ENCODE results near the gene METTL23.

GRCh38 chr17:76713765-76714164, 12.9 kb upstream of the METTL23 start:
- TF ChIP-seq CTCF (IDR thresholded peaks at IDR 0.05) (no peak), POLR2A (IDR thresholded peaks at IDR 0.05) (no peak)

All from thyroid gland (tissue), 4 donors.